ENCODE measurements around the gene KRT78.
"Not testable (repeated sequence)": the region's sequence is repeated elsewhere in the genome, so short reads cannot be mapped to it uniquely, and the experiment has no call there.

The KRT78 gene

GRCh38 chr12:52871291-52872039, 22.7 kb upstream of the KRT78 start:
- DNase-seq (ENCODE audit: low read depth in 1 of 2, low spot score in 1 of 2): no peak

GRCh38 chr12:52870361-52871290, 21.8 kb upstream of the KRT78 start:
- DNase-seq (ENCODE audit: low read depth in 1 of 2, low spot score in 1 of 2): peak; percentile 57 to 71

GRCh38 chr12:52867642-52868041, 18.8 kb upstream of the KRT78 start:
- no peak for DNase-seq (ENCODE audit: low read depth in 1 of 2, low spot score in 1 of 2)

- no peak for DNase-seq (ENCODE audit: low read depth in 1 of 2, low spot score in 1 of 2)
Measured at GRCh38 chr12:52867152-52867551, 18.4 kb upstream of the KRT78 start.

- DNase-seq (ENCODE audit: low read depth in 1 of 2, low spot score in 1 of 2): no peak
Measured at GRCh38 chr12:52865090-52865944, 16.5 kb upstream of the KRT78 start.

GRCh38 chr12:52862023-52862422, 13.2 kb upstream of the KRT78 start:
- no peak for DNase-seq (ENCODE audit: low read depth in 1 of 2, low spot score in 1 of 2)

GRCh38 chr12:52861511-52861910, 12.7 kb upstream of the KRT78 start:
- DNase-seq (ENCODE audit: low read depth in 1 of 2, low spot score in 1 of 2): no peak

GRCh38 chr12:52860102-52860823, 11.5 kb upstream of the KRT78 start:
- DNase-seq (ENCODE audit: low read depth in 1 of 2, low spot score in 1 of 2): no peak

- no peak for DNase-seq (ENCODE audit: low read depth in 1 of 2, low spot score in 1 of 2)
Measured at GRCh38 chr12:52857500-52857899, 8.7 kb upstream of the KRT78 start.

GRCh38 chr12:52856787-52857186, 8.0 kb upstream of the KRT78 start:
- no peak for DNase-seq (ENCODE audit: low read depth in 1 of 2, low spot score in 1 of 2)

- DNase-seq (ENCODE audit: low read depth in 1 of 2, low spot score in 1 of 2): not testable (repeated sequence)
Measured at GRCh38 chr12:52856077-52856476, 7.3 kb upstream of the KRT78 start.

- no peak for DNase-seq (ENCODE audit: low read depth in 1 of 2, low spot score in 1 of 2)
Measured at GRCh38 chr12:52851787-52852186, 3.0 kb upstream of the KRT78 start.

GRCh38 chr12:52850681-52851080, 1.9 kb upstream of the KRT78 start:
- no peak for DNase-seq (ENCODE audit: low read depth in 1 of 2, low spot score in 1 of 2)

- DNase-seq (ENCODE audit: low read depth in 1 of 2, low spot score in 1 of 2): no peak
Measured at GRCh38 chr12:52849511-52849910, 717 bp upstream of the KRT78 start.

- no peak for DNase-seq (ENCODE audit: low read depth in 1 of 2, low spot score in 1 of 2)
Measured at GRCh38 chr12:52847335-52848102, 1.3 kb downstream of the KRT78 start.

- DNase-seq (ENCODE audit: low read depth in 1 of 2, low spot score in 1 of 2): no peak
Measured at GRCh38 chr12:52846356-52846970, 2.3 kb downstream of the KRT78 start.

- no peak for DNase-seq (ENCODE audit: low read depth in 1 of 2, low spot score in 1 of 2)
Measured at GRCh38 chr12:52845946-52846345, 2.8 kb downstream of the KRT78 start.

GRCh38 chr12:52844386-52844785, 4.4 kb downstream of the KRT78 start:
- no peak for DNase-seq (ENCODE audit: low read depth in 1 of 2, low spot score in 1 of 2)

GRCh38 chr12:52839436-52840105, 9.2 kb downstream of the KRT78 start:
- no peak for DNase-seq (ENCODE audit: low read depth in 1 of 2, low spot score in 1 of 2)
